ENCODE measurements around the gene ACTR1A. TPM values are rescaled to one million over a fixed set of nuclear protein-coding genes. Genes with fewer than 3 reads are reported as not detected.

Gene ACTR1A
- polyA plus RNA-seq, 1 donor: 56.6 TPM

DNA sequence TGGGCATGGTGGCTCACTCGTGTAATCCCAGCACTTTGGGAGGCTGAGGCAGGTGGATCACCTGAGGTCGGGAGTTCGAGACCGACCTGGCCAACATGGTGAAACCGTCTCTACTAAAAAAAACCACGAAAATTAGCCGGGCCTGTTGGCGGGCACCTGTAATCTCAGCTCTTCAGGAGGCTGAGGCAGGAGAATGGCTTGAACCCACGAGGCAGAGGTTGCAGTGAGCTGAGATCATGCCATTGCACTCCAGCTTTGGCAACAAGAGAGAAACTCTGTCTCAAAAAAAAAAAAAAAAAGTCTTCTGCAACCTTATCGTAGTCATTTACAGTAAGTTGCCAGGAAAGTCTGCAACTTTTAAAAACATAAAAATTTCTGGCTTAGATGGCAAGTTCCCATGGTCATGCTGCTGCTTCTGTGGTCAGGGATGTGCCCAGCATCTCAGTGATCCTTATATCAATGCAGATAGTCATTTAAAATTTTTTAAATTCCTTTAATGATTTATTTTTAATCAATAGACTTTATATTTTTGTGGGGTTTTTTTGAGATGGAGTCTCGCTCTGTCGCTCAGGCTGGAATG lies 16.8 kb upstream of the ACTR1A start:
- Histone ChIP-seq H3K36me3 (ENCODE audit: control insufficient read depth, insufficient read depth, low read length) (peaks cover 38% of the 10 kb centered on the region), H3K4me1 (ENCODE audit: control insufficient read depth, insufficient read depth, low read length) (no peaks in the 10 kb centered on the region), H3K27me3 (ENCODE audit: control insufficient read depth, insufficient read depth, low read length) (no peaks in the 10 kb centered on the region), H3K4me3 (ENCODE audit: low read length) (no peak overlapping the region), H3K9me3 (ENCODE audit: control insufficient read depth, low read depth, low read length) (no peaks in the 10 kb centered on the region), H3K27ac (ENCODE audit: low read length) (no peak overlapping the region)
- no peak for DNase-seq
- WGBS (ENCODE audit: insufficient coverage, low lambda C conversion rate): 100% methylated on average over 1 of the region's 12 CpGs

DNA sequence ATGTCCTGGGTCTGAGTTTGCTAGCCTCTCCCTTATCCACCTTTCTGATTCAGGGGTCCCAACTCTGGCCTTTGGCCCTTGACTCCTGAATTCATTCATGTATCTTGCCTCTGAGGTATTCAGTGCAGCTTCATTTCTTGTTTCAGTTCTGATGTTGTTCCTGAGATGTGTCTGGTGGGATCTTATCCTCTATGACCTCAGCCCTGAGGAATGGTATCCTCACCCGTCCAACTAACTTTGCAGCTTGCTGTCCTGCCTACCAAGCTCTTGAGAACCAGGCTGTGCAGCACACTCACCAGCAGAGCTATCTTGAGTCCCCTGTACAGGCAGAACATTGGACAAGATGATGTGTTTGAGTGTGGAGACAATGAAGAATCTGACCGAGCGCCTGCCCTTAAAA lies 15.0 kb upstream of the ACTR1A start:
- no peaks in the 10 kb centered on the region for H3K9me3 ChIP-seq (ENCODE audit: control insufficient read depth, low read depth, low read length)
- no peak overlapping the region for H3K4me3 ChIP-seq (ENCODE audit: low read length)

DNA sequence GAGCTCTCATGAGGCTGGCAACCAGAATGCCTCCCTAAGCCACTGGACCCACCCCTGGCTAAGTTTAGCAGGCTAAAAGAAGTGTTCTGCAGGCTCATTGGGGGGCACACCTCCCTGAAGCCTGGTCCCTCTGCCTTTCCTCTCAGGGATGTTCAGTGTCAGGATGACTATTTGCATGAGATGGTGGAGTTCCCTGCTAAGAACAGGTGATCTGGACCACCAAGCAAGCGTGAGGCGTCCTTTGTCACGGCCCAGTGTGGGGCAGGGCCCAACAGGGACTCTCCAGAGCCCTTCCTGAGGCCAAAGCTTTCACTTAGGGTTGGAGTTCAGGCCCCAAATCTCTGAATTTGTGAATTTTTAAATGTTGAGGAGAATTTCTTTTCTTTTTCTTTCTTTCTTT lies 13.2 kb upstream of the ACTR1A start:
- DNase-seq: no peak
- H3K4me3 ChIP-seq (ENCODE audit: low read length): no peak overlapping the region
- no peak overlapping the region for H3K27ac ChIP-seq (ENCODE audit: low read length)
- H3K36me3 ChIP-seq (ENCODE audit: control insufficient read depth, insufficient read depth, low read length): peaks cover 39% of the 10 kb centered on the region
- no CpG with 5 or more reads among the region's 3 CpGs for WGBS (ENCODE audit: insufficient coverage, low lambda C conversion rate)
- H3K9me3 ChIP-seq (ENCODE audit: control insufficient read depth, low read depth, low read length): no peaks in the 10 kb centered on the region
- no peaks in the 10 kb centered on the region for H3K27me3 ChIP-seq (ENCODE audit: control insufficient read depth, insufficient read depth, low read length)
- H3K4me1 ChIP-seq (ENCODE audit: control insufficient read depth, insufficient read depth, low read length): no peaks in the 10 kb centered on the region

More for the DNA sequence above, 15.0 kb upstream of the ACTR1A start:
- Histone ChIP-seq H3K36me3 (ENCODE audit: control insufficient read depth, insufficient read depth, low read length) (peaks cover 37% of the 10 kb centered on the region), H3K27ac (ENCODE audit: low read length) (no peak overlapping the region), H3K27me3 (ENCODE audit: control insufficient read depth, insufficient read depth, low read length) (no peaks in the 10 kb centered on the region), H3K4me1 (ENCODE audit: control insufficient read depth, insufficient read depth, low read length) (no peaks in the 10 kb centered on the region)
- DNase-seq: no peak
- WGBS (ENCODE audit: insufficient coverage, low lambda C conversion rate): no CpG with 5 or more reads among the region's 3 CpGs

DNA sequence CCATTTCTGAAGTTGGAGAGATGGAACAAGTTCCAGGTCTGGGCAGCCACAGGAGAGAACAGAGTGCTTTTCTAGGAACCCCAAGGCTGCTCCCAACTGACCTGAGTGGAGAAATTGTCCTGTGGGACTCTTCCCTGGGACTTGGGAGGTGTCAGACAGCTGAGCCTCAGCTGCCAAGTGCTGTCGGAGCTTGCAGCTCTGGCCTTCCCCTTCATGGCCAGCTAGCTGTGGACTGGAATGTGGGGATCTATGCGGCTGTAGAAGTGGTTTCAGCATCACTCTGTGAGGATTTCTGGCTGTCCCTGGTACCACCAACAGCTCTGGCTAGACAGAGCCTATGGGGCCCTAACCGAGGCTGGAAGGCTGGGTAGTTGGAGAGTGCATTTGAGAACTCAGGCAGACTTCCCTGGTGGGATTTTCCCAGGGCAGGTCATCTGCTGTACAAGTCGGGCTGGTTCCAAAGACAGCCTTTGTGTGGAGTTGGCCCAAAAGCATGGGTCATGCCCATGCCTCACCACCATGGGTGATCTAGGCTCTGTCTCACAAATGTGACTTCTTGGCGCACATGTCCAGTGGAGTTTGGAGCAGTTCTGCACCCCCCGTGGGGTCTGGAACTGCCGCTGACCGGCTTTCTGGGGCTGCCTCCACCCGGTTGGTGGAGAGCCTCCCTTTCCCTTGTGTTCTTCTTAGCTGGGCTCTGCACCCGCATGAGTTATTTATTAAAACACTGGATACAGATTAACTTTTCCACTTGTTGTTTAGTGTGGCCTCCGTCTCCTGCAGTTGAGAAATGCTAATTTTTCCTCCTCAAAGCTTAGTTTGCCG lies 12.2 kb upstream of the ACTR1A start:
- DNase-seq: no peak
- no peak overlapping the region for H3K27ac ChIP-seq (ENCODE audit: low read length)
- H3K27me3 ChIP-seq (ENCODE audit: control insufficient read depth, insufficient read depth, low read length): no peaks in the 10 kb centered on the region
- H3K4me1 ChIP-seq (ENCODE audit: control insufficient read depth, insufficient read depth, low read length): no peaks in the 10 kb centered on the region
- no peak overlapping the region for H3K4me3 ChIP-seq (ENCODE audit: low read length)
- no CpG with 5 or more reads among the region's 12 CpGs for WGBS (ENCODE audit: insufficient coverage, low lambda C conversion rate)
- H3K9me3 ChIP-seq (ENCODE audit: control insufficient read depth, low read depth, low read length): no peaks in the 10 kb centered on the region
- H3K36me3 ChIP-seq (ENCODE audit: control insufficient read depth, insufficient read depth, low read length): peaks cover 45% of the 10 kb centered on the region

DNA sequence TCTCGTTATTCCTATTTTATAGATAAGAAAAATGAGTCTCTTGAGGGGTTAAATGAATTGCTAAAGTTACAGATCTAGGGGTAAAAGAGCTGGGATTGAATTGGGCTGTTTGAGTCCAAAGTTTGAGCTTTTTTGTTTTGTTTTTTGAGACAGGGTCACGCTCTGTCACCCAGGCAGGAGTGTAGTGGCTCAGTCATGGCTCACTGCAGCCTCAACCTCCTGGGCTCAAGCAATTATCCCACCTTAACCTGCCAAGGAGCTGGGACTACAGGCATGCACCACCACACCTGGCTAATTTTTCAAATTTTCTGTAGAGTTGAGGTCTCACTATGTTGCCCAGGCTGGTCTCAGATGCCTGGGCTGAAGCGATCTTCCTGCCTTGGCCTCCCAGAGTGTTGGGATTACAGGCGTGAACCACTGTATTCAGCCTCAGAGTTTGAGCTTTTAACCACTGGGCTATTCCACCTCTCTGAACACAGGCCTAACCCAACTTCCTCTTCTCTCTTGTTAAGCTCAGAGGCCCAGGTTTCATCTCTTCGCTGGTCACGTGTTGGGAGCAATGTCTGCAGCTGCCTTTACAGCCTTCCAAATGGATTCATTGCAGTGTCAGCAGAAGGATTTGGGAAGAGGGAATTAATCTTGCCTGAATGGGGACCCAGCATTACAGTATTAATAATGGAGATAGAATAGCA lies 9.2 kb upstream of the ACTR1A start:
- Histone ChIP-seq H3K27me3 (ENCODE audit: control insufficient read depth, insufficient read depth, low read length) (no peaks in the 10 kb centered on the region), H3K27ac (ENCODE audit: low read length) (peak overlapping the region; percentile 22), H3K4me3 (ENCODE audit: low read length) (no peak overlapping the region), H3K9me3 (ENCODE audit: control insufficient read depth, low read depth, low read length) (no peaks in the 10 kb centered on the region), H3K36me3 (ENCODE audit: control insufficient read depth, insufficient read depth, low read length) (peaks cover 55% of the 10 kb centered on the region), H3K4me1 (ENCODE audit: control insufficient read depth, insufficient read depth, low read length) (peaks cover 6% of the 10 kb centered on the region)
- no CpG with 5 or more reads among the region's 6 CpGs for WGBS (ENCODE audit: insufficient coverage, low lambda C conversion rate)
- peak; percentile 25 to 26 for DNase-seq

DNA sequence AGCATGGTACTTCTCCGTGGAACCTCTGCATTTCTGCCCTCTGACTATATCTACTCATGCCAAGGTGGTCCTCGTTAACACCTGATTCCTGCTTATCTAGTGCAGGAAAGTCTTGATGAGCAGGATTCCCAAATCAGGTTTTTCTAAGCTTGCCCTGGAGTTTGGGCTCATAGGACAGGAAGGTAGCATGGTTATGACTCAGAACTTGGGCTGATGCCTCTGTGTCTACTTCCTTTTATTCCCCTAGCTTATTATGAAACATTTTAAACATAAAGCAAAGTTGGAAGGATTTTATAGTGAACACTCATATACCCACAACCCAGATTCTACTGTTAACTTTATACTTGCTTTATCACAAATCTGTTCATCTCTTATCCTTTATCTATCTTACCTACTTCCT lies 6.9 kb upstream of the ACTR1A start:
- no peak for DNase-seq
- WGBS (ENCODE audit: insufficient coverage, low lambda C conversion rate): no CpG with 5 or more reads among the region's 2 CpGs
- H3K27me3 ChIP-seq (ENCODE audit: control insufficient read depth, insufficient read depth, low read length): no peaks in the 10 kb centered on the region
- H3K4me3 ChIP-seq (ENCODE audit: low read length): no peak overlapping the region
- H3K9me3 ChIP-seq (ENCODE audit: control insufficient read depth, low read depth, low read length): no peaks in the 10 kb centered on the region
- peaks cover 19% of the 10 kb centered on the region for H3K4me1 ChIP-seq (ENCODE audit: control insufficient read depth, insufficient read depth, low read length)
- H3K27ac ChIP-seq (ENCODE audit: low read length): no peak overlapping the region
- H3K36me3 ChIP-seq (ENCODE audit: control insufficient read depth, insufficient read depth, low read length): peaks cover 45% of the 10 kb centered on the region

DNA sequence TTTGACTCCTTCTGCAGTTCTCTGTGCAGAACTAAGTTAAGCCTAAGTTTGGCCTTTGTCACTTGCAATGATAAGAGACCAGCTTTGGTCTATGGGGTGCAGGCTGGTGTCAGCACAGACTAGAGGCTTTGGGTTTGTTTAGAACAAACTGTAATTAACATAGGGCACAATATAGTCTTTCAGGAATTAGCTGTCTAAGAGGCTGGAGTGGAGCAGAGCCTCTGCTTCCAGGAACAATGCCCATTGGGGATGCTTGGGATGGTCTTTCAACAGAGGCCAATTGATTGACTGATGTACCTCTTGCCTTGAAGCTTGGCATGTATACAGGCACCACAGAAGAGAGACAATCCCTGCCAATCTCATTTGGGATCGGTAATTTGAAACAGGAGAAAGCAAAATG lies 6.0 kb upstream of the ACTR1A start:
- Histone ChIP-seq H3K4me3 (ENCODE audit: low read length) (no peak overlapping the region), H3K27ac (ENCODE audit: low read length) (no peak overlapping the region), H3K9me3 (ENCODE audit: control insufficient read depth, low read depth, low read length) (no peaks in the 10 kb centered on the region), H3K27me3 (ENCODE audit: control insufficient read depth, insufficient read depth, low read length) (no peaks in the 10 kb centered on the region), H3K4me1 (ENCODE audit: control insufficient read depth, insufficient read depth, low read length) (peaks cover 19% of the 10 kb centered on the region), H3K36me3 (ENCODE audit: control insufficient read depth, insufficient read depth, low read length) (peaks cover 40% of the 10 kb centered on the region)
- no peak for DNase-seq
- no CpG with 5 or more reads among the region's 1 CpG for WGBS (ENCODE audit: insufficient coverage, low lambda C conversion rate)

DNA sequence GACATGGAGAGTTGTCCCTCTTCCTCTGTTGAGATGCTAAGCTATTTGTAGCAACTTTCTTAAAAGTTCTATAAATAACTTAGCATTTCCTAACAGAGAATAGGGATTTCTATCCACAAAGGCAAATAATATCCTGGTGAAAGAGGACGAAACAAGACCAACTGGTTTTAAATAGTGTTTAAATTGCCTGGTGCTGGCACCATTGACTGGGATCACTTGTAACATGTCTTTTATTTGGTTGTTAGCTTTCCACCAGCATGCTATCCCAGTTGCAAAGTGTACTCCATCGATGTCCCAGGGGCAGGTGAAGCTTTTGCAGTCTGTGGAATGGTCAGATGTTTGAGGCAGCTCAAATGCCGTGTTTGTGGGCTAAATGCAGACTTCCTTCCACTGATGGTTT lies 5.0 kb upstream of the ACTR1A start:
- no peaks in the 10 kb centered on the region for H3K27me3 ChIP-seq (ENCODE audit: control insufficient read depth, insufficient read depth, low read length)
- no peak overlapping the region for H3K4me3 ChIP-seq (ENCODE audit: low read length)
- no peak overlapping the region for H3K27ac ChIP-seq (ENCODE audit: low read length)
- H3K36me3 ChIP-seq (ENCODE audit: control insufficient read depth, insufficient read depth, low read length): peaks cover 31% of the 10 kb centered on the region
- peaks cover 25% of the 10 kb centered on the region for H3K4me1 ChIP-seq (ENCODE audit: control insufficient read depth, insufficient read depth, low read length)
- DNase-seq: no peak
- WGBS (ENCODE audit: insufficient coverage, low lambda C conversion rate): no CpG with 5 or more reads among the region's 3 CpGs
- H3K9me3 ChIP-seq (ENCODE audit: control insufficient read depth, low read depth, low read length): no peaks in the 10 kb centered on the region

DNA sequence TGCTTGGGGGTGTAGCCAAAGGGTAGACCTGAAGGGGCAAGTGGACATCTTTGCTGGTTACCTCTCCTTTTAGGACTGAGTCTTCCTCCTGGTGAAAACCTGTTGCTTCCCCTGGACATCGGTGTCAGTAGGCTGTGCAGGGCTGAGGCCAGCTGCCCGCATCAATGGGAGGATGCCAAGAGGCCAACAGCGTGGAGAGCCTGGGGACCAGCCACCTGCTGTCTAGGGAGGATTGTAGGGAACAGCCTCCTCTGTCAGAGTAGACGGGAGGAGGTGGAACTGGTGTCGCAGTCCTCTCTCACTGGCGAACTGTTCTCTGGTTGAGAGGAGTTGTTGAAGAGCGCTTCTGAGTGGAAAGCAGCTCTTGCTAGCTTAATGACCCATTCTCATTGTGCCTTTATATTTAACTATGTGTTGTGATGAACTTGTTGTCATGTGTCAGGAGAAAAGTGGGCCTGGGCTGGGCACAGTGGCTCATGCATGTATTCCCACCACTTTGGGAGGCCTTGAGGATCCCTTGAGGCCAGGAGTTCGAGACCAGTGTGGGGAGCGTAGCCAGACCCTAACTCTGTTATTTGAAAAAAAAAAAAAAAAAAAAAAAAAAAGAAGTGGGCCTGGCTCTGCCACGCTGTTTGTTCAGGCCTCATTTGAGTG lies 3.1 kb upstream of the ACTR1A start:
- Histone ChIP-seq H3K4me1 (ENCODE audit: control insufficient read depth, insufficient read depth, low read length) (peaks cover 30% of the 10 kb centered on the region), H3K9me3 (ENCODE audit: control insufficient read depth, low read depth, low read length) (no peaks in the 10 kb centered on the region), H3K4me3 (ENCODE audit: low read length) (peak overlapping the region; percentile 95), H3K27ac (ENCODE audit: low read length) (peak overlapping the region; percentile 20), H3K27me3 (ENCODE audit: control insufficient read depth, insufficient read depth, low read length) (no peaks in the 10 kb centered on the region), H3K36me3 (ENCODE audit: control insufficient read depth, insufficient read depth, low read length) (peaks cover 24% of the 10 kb centered on the region)
- DNase-seq: no peak
- WGBS (ENCODE audit: insufficient coverage, low lambda C conversion rate): 100% methylated on average over 1 of the region's 10 CpGs

DNA sequence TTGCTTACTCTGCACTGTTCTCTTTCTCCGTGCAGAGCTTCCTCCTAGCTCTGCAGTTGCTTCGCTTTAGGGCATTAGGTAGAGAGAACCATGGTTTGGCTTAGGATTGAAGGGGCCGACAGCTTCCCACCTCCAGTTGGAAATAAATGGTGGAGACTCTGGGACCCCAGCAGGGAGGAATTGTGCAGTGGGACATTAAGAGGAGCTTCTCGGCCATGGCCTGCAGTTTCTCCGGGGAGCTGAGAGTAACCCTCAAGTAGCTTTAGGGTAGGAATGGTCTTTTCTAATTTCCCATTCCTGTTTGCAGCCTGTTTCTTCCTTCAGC lies 2.4 kb upstream of the ACTR1A start:
- no CpG with 5 or more reads among the region's 5 CpGs for WGBS (ENCODE audit: insufficient coverage, low lambda C conversion rate)
- DNase-seq: no peak

More for the DNA sequence above, 2.4 kb upstream of the ACTR1A start:
- Histone ChIP-seq H3K4me1 (ENCODE audit: control insufficient read depth, insufficient read depth, low read length) (peaks cover 30% of the 10 kb centered on the region), H3K9me3 (ENCODE audit: control insufficient read depth, low read depth, low read length) (no peaks in the 10 kb centered on the region), H3K4me3 (ENCODE audit: low read length) (peak overlapping the region; percentile 95), H3K27ac (ENCODE audit: low read length) (peak overlapping the region; percentile 68), H3K36me3 (ENCODE audit: control insufficient read depth, insufficient read depth, low read length) (peaks cover 21% of the 10 kb centered on the region), H3K27me3 (ENCODE audit: control insufficient read depth, insufficient read depth, low read length) (no peaks in the 10 kb centered on the region)
